Measurements from ENCODE around the gene GUCD1.

Gene GUCD1

DNA sequence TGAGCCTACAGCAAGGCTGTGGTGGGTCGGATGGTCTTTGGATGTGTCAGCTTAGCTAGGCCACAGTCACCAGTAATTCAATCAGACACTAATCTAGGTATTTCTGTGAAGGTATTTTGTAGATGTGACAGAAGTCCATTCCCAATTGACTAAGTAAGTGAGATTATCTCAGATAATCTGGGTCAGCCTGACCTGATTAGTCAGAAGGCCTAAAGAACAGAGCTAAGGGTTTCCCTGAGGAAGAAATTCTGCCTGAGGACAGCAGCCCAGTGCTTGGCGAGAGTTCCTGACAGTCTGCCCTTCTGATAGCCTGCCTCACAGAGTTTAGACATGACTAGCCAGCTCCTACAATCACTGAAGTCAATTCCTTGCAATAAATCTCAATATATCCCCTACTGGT, 28.7 kb downstream of the GUCD1 start:
- DNase-seq (ENCODE audit: low spot score), result no peak

GRCh38 chr22:24525416-24526037, 29.4 kb downstream of the GUCD1 start:
- DNase-seq (ENCODE audit: low spot score), result peak; percentile 67

- DNase-seq (ENCODE audit: low spot score), result peak; percentile 52
Measured at GRCh38 chr22:24523873-24524272, 31.1 kb downstream of the GUCD1 start.

- DNase-seq (ENCODE audit: low spot score), result peak; percentile 51
Measured at GRCh38 chr22:24521791-24522245, 33.1 kb downstream of the GUCD1 start.

DNA sequence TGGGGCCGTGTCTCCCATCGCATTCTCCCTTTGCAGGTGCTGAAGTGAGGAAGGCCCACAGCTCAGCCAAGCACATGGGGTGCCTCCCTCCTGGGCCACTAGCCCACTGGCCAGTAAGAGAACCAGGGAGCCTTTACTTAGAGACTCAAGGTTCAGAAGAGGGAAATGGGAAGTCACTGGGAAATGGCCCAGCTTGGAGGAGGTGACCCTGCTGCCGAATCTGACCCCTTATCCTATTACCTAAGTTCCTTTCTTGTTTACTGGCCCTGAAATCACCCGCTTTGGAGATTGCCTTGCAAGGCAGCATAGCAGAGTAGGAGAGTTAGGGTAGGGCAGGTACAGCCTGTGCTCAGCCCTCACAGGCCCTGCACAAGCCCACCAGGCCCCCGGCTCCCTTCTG, 35.4 kb downstream of the GUCD1 start:
- DNase-seq (ENCODE audit: low spot score), result no peak

DNA sequence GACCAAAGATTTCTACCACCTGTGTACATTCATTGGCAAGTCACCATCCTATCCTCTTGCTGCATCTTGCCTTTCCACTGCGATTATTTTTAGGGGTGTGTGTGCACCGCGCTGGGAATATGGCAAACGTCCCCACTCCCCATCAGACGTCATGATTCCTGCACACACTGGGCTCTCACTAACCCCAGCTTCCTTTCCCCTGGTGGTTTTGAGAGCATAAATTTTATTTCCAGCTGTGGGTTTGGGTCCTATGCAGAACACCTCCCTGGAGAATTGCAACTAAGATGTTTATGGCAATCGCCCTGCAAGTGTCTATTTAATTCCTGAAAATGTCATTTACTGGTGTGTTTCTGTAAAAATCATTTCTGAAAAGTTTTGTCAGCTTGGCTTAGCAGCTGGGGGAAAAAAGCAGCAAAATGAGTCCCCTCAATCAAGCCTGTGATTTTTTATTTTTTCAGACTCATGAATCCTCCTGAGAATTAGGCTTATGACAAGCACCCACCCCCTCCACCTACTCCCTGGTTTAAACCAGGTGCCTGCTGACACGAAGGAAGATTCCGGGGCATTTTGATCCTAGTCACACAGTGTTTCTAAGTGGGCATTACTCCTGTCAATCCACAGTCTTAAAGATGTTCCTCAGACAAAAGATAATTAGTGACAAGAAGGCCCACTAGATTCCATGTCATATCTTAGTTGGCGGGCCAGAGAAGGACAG, 36.0 kb downstream of the GUCD1 start:
- DNase-seq (ENCODE audit: low spot score), result no peak

DNA sequence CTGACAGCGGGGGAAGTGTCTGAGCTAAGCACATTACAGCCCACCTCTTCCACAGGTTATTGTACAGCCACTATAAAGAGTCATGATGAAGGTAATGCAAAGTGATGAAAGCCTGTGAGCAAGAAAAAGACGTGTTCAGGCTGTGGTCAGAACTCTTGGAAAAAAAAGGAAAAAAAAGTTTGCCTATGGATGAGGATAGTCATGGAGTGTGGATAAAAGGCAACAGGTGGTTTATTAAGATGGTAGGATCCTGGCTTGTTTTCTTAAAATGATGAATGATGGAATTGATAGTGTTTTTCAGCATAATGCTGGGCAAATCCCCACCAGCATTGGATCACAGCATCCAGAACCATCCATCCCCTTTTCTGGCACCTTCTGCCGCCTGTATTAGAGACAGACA, 36.7 kb downstream of the GUCD1 start:
- DNase-seq (ENCODE audit: low spot score), result no peak

- no peak for DNase-seq (ENCODE audit: low spot score)
Measured at GRCh38 chr22:24517446-24517845, 37.5 kb downstream of the GUCD1 start.

DNA sequence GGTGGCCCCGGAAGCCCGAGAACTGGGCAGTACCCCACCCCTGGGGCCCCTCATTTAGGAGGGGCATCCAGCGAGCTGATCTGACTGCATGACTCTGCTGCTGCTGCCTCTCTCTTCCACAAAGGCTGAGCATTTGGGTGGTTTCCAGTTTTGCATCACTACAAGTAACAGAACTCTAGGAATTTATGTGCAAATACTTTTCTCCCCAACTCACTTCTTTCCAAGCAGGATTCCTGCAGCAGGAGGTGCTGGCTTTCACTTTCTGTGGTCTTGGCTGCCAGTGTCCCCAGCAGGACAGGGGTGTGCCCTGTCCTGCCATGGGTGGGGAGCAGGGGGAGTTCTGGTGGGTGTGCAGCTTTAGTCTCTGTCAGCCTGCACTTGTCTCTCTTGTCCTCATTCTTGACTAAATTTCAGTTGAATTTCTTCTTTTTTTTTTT, 38.6 kb downstream of the GUCD1 start:
- DNase-seq (ENCODE audit: low spot score), result peak; percentile 92

DNA sequence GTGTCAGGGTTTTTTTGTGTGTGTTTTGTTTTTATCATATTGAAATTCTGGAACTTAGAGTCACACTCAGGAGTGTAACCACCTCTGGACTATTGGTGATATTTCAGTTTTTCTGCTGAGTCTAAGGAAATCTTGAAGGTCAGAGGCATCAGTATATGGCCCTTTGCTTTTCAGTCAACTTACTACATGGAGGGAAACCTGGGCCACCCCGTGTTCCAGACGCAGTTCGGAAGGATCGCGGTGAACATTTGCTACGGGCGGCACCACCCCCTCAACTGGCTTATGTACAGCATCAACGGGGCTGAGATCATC, 40.0 kb downstream of the GUCD1 start:
- no peak for DNase-seq (ENCODE audit: low spot score)

- DNase-seq (ENCODE audit: low spot score), result no peak
Measured at GRCh38 chr22:24514241-24515026, 40.5 kb downstream of the GUCD1 start.

DNA sequence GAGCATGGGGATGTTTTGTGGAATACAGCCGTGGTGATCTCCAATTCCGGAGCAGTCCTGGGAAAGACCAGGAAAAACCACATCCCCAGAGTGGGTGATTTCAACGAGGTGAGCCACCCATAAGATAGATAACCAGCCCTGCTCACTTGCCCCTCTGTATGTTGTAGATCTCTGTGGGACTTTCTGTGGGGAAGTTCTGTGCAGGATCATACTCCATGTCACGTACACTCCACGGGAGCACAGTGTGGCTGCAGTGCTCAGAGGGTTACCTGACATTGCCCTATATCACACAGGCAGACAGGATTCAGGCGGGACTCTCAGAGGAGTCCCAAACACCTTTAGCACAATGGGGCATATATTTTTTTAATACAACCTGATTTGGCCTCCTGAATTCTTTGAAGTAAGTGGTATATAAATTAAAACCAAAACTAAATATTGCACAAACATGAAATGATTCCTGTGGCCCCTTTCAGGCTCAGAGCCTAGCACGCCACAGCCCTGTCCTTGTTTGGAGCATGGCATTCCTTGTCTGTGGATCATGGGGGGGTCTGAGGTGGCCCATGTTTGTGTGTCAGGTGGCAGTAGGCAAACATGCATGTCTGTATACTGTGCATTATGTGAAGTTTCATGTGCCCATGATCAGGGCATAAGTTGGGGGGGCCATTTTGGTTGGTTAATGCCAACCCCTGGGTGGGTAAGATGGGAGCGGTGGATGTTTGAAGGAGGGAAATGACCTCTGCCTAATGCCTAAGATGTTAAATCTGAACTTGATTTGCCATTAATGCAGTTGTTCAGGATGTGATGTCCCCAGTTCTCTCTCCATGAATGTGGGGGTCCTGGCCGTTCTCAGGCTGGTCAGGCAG, 41.3 kb downstream of the GUCD1 start:
- DNase-seq (ENCODE audit: low spot score), result no peak

- DNase-seq (ENCODE audit: low spot score), result no peak
Measured at GRCh38 chr22:24512043-24512442, 42.9 kb downstream of the GUCD1 start.

DNA sequence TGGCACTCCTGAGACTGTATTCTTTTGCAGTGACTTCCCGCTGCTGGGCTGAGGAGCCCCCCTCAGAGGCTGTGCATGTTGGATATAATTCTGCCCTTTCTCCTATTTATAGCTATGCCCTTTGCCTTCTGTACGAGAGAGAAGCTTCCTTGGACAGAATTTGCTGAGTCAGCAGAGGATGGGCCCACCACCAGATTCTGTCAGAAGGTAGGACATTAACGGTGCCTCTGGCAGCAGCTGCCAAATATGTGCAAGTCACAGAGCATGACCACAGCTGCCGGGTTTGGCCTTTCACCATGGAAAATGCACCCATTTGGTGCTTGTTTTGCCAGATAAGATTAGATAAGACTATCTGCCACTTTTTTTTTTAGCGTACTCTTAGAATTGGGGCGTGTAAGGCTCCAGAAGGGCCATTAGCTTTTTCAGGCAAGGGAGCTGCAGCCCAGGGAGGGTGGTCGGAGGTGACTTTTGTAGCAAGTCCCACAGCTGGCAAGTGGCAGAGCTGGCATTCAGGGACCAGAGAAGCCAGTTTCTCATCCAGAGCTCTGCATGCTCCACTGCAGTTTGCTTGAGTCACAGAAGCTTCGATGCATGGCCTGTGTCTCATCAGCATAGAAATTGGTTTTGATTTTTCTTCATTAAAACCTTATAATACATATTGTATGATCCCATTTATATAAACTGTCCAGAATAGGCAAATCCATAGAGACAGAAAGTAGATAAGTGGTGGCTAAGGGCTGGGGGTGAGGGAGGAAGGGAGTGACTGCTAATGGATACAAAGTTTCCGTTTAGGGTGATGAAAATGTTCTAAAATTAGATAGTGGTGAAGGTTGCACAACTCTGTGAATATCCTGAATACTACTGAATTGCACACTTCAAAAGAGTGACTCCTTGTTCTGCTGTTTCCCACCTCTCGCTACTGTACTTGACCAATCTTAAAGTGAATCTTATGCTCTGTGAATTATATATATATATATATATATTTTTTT, 44.0 kb downstream of the GUCD1 start:
- DNase-seq (ENCODE audit: low spot score), result peak; percentile 48

- DNase-seq (ENCODE audit: low spot score), result no peak
Measured at GRCh38 chr22:24507716-24508115, 47.2 kb downstream of the GUCD1 start.

GRCh38 chr22:24506802-24507438, 48.0 kb downstream of the GUCD1 start:
- peak; percentile 53 for DNase-seq (ENCODE audit: low spot score)

DNA sequence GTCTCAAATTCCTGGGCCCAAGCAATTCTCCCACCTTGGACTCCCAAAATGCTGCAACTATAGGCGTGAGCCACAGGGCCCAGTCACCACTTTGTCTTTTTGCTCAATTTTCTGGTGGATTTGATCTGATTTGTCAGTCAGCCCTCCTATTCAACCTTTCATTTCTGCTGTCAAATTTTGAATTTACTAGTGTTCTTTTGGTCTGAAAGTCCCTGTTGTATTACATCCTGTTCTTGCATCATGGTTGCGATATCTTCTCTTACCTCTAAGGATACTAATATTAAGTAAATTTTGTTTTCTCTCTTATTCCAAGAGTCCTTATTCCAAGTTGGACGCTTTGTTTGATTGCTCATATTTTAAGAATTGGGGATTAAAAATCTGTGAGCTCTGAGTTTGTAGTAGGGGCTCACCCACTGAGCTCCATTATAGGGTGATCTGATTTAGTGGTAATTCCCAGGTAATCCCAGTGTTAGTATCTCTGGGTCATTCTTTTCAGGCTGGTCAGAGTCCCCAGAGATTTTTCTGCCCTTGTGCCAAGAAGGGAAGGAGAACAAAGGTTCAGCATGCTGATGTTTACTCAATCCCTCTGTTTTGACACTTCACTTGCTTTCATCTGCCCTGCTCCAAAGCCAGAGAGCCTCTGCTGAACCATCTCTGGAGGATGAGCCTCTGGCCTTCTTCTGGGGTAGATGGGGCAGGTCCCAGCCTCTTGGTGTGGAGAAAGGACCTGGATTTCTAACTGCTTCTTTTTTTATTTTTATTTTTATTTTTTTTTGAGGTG, 49.8 kb downstream of the GUCD1 start:
- no peak for DNase-seq (ENCODE audit: low spot score)

DNA sequence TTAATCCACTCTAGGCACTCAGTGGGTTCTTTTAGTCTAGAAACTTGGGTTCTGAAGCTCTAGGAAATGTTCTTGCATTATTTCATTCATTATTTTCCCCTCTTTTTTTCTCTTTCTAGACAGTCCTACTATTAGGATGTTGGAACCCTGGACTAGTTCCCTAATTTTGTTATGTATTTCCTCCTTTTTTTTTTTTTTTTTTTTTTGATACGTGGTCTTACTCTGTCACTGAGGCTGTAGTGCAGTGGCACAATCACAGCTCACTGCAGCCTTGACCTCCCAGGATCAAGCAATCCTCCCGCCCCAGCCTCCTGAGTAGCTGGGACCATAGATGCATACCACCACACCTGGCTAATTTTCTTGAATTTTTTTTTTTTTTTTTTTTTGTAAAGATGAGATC, 50.4 kb downstream of the GUCD1 start:
- DNase-seq (ENCODE audit: low spot score), result no peak

GRCh38 chr22:24503843-24504338, 51.0 kb downstream of the GUCD1 start:
- DNase-seq (ENCODE audit: low spot score), result no peak

All from hepatic stellate cell (primary cell).